Coronary artery (tissue), 2 donors: ENCODE measurements around the gene SNRNP25.

Experiments used
- DNase-seq: peaks from one replicate; pipeline ENCODE4 v3.0.0-alpha.2; 2017; ENCODE audit warnings: low spot score
- H3K27ac ChIP-seq, 2 donors: fragments of 200-600 bp; sonication (generic); one replicate each; pipeline ENCODE4 v1.5.1; 2016 to 2019
- H3K4me3 ChIP-seq: fragments of 200-600 bp; sonication (generic); 2 replicates; pipeline ENCODE4 v1.5.1; 2016; ENCODE audit warnings: mild to moderate bottlenecking, moderate library complexity
- CTCF ChIP-seq: fragments of 200-600 bp; sonication (generic); IDR thresholded peaks from one replicate; pipeline ENCODE4 v1.5.1; 2019; ENCODE audit warnings: antibody characterized with exemption

SNRNP25 gene

GRCh38 chr16:57711-58110, 4.1 kb downstream of the SNRNP25 start:
- no peak for TF ChIP-seq CTCF
- Histone ChIP-seq H3K27ac (no peak overlapping the region), H3K4me3 (no peak overlapping the region)
- DNase-seq, result peak; percentile 61

DNA sequence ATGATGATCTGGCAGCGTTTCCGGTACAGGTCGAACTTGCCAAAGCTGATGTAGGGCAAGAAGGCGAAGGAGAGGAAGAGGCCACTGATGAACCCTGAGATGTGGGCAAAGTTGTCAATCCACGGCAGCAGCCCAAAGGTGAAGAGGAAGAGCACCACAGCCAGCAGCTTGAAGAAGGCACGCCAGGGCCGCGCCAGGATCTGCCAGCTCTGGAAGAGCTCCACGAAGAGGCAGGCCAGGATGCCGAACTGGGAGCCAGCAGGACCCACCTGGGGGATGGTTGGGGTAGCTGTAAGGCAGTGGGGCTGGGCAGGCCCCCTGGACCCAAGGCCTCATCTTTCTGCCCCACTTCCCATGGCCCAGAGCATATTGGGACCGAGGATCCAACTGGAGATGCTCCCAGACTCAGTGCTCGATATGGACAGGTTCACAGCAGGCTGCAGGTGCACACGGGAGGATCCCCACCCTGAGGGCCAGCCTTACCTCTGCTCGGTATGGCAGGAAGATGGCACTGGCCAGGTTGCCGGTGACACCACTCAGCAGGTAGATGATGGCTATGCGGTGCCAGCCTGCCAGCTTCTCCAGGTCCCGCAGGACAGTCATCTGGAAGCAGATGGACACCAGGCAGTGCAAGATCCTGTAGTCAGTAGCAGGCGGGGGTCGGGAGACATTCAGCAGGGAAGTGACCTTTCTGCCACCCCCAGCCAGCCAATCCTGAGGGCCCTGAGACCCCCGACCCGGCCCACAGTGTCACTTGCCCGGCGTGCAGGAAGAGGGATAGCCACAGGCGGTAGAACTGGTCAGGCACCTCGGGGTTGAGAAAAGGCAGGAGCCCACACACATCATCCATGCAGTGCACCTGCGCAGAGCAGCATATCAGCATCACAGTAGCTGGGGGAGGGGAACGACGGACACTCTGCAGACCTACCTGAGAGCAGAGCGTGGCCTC, 5.1 kb downstream of the SNRNP25 start:
- no peak for TF ChIP-seq CTCF
- H3K27ac ChIP-seq, result no peak overlapping the region
- DNase-seq, result no peak
- no peak overlapping the region for H3K4me3 ChIP-seq

- no peak for TF ChIP-seq CTCF
- Histone ChIP-seq H3K4me3 (no peak overlapping the region), H3K27ac (no peak overlapping the region)
- DNase-seq, result no peak
Observed at GRCh38 chr16:59440-60059, 5.9 kb downstream of the SNRNP25 start.

- no peak overlapping the region for H3K27ac ChIP-seq
- peak; percentile 71 for DNase-seq
- no peak for TF ChIP-seq CTCF
- H3K4me3 ChIP-seq, result no peak overlapping the region
Observed at GRCh38 chr16:60166-60565, 6.5 kb downstream of the SNRNP25 start.

DNA sequence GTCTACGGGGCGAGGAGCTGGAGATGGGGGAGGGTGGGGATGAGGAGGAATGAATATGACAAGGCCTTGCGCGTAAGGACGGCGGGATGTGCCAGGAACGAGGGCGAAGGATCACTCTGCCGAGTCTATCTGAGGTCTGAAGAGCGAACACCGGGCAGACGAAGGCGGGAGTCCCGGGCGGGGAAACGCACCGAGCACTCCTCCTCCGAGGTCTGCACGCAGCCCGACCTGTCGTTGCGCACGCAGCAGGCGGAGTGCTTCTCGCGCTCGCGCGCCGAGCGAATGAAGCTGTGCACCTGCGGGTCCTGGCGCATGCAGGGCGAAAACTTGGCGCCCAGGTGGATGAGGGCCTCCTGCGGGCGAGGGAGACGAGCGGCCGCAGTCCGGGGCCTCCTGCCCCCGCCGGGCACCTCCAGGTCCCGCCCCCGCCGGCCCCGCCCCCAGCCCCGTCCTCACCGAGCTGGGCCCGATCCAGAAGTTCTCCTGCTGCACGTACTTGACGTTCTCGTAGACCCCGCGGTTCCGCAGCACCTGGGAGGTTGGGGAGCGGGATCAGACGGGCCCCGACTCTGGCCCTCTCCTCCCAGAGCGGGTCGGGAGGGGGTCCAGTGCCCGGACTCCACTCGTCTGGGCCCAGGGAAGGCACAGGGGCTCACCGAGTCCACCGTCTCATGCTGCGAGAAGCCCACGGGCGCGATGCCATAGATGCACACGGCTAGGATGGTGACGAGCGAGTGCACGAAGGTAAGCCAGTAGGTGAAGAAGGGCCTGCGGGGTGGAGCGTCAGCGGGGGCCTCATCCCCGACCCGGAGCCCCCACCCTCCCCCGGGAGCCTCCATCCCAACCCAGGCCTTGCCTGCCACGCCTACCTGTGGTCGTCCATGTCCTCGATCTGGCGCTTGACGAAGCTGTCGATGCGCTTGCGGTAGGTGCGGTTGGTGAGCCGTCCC, 7.6 kb downstream of the SNRNP25 start:
- DNase-seq, result peak; percentile 69
- no peak overlapping the region for H3K4me3 ChIP-seq
- no peak overlapping the region for H3K27ac ChIP-seq
- TF ChIP-seq CTCF, result no peak

DNA sequence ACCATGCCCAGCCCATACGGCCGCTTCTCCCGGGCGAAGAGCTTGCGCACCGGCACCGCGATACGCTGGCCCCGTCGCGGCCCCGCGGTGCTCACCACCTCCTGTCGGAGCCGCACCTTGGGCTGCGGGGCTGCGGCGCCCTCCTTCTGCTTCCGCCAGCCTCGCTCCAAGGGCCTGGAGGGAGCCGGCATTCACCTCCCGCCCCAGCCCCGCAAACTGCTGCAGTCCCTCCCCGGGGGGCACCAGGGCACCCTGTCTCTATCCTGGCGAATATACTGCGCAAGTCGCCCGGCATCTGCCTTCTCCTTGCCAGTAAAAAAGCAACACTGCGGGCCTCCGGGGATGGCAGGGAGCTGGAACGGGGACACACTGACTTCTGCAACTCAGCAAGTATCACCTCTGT, 8.3 kb downstream of the SNRNP25 start:
- no peak overlapping the region for H3K27ac ChIP-seq
- no peak overlapping the region for H3K4me3 ChIP-seq
- DNase-seq, result no peak
- no peak for TF ChIP-seq CTCF
